HepG2 (cell line): ENCODE data around the gene ELFN1. TPM values are rescaled to one million over a fixed set of nuclear protein-coding genes. Genes with fewer than 3 reads are reported as not detected.

Experiments used
- FOXP4 ChIP-seq: sonication (generic); formaldehyde crosslinking; IDR thresholded peaks from 2 replicates; pipeline ENCODE4 v1.4.0; 2020; ENCODE audit warnings: missing genetic modification reagents
- RERE ChIP-seq: IDR thresholded peaks from 2 replicates; pipeline ENCODE4 v1.6.1; 2016; ENCODE audit warnings: low read depth, missing genetic modification reagents, missing compliant biosample characterization
- ZNF143 ChIP-seq: sonication (generic); formaldehyde crosslinking; IDR thresholded peaks from 2 replicates; pipeline ENCODE4 v1.4.0; 2020; ENCODE audit warnings: missing genetic modification reagents
- polyA plus RNA-seq, 8 experiments: library from polyadenylated mRNA; depleted of rRNA in 3 of 8; stranded (reverse) in 7 of 8; unstranded in 1 of 8; fragments of >200 nt; fragmentation: Illumina TruSeq in 4 of 8; extraction: Trizol in 4 of 8; gene quantifications; 2 replicates each; pipeline versions ENCODE4 v1.2.1 to v1.2.3, GENCODE V29; 2011 to 2016; ENCODE audit warnings: low read depth in 4 of 8, missing spikeins in 1 of 8, mixed read lengths in 1 of 8; ENCODE audit not compliant: insufficient read depth in 1 of 8
- total RNA-seq, 5 experiments: library from RNA; depleted of rRNA; stranded (reverse); fragments of >200 nt; fragmentation: Illumina TruSeq; extraction: Trizol; gene quantifications; 2 replicates each; pipeline ENCODE4 v1.2.3, GENCODE V29; 2016; ENCODE audit warnings: low read depth in 1 of 5
- TF ChIP-seq, protein P1 (sequence below): sonication (generic); formaldehyde crosslinking; IDR thresholded peaks from 2 replicates; pipeline ENCODE4 v1.4.0; 2020; ENCODE audit warnings: mild to moderate bottlenecking, missing genetic modification reagents
- TF ChIP-seq, protein P2 (sequence below): sonication (generic); formaldehyde crosslinking; IDR thresholded peaks from 2 replicates; pipeline ENCODE4 v1.5.0; 2020; ENCODE audit warnings: mild to moderate bottlenecking, missing genetic modification reagents, borderline replicate concordance

ELFN1 gene
- total and polyA plus RNA-seq, 2 of the 13 experiments (the other 11 are each of a cell fraction or from before 2014, with no cell fraction given), result 0.13 to 0.18 TPM

- no peak for TF ChIP-seq RERE (CRISPR knock-in tag)
- TF ChIP-seq, protein P1, sequence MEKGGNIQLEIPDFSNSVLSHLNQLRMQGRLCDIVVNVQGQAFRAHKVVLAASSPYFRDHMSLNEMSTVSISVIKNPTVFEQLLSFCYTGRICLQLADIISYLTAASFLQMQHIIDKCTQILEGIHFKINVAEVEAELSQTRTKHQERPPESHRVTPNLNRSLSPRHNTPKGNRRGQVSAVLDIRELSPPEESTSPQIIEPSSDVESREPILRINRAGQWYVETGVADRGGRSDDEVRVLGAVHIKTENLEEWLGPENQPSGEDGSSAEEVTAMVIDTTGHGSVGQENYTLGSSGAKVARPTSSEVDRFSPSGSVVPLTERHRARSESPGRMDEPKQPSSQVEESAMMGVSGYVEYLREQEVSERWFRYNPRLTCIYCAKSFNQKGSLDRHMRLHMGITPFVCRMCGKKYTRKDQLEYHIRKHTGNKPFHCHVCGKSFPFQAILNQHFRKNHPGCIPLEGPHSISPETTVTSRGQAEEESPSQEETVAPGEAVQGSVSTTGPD, result no peak
- no peak for TF ChIP-seq ZNF143 (CRISPR knock-in tag)
- TF ChIP-seq, protein P2, sequence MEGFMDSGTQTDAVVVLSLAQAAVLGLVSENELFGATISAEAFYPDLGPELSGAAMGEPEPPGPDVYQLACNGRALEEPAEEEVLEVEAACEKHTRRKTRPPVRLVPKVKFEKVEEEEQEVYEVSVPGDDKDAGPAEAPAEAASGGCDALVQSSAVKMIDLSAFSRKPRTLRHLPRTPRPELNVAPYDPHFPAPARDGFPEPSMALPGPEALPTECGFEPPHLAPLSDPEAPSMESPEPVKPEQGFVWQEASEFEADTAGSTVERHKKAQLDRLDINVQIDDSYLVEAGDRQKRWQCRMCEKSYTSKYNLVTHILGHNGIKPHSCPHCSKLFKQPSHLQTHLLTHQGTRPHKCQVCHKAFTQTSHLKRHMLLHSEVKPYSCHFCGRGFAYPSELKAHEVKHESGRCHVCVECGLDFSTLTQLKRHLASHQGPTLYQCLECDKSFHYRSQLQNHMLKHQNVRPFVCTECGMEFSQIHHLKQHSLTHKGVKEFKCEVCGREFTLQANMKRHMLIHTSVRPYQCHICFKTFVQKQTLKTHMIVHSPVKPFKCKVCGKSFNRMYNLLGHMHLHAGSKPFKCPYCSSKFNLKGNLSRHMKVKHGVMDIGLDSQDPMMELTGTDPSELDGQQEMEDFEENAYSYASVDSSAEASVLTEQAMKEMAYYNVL (CRISPR knock-in tag), result no peak
- TF ChIP-seq FOXP4 (CRISPR knock-in tag), result no peak
Observed at GRCh38 chr7:1690359-1690958, 20.4 kb downstream of the ELFN1 start (continued).
